GM12892 (cell line): ENCODE data around the gene AXIN2.

Experiments used
- POLR2A ChIP-seq: IDR thresholded peaks from 2 replicates; pipeline ENCODE4 v1.6.1; 2011; ENCODE audit warnings: low read depth, low read length, control low read depth
- POLR2AphosphoS5 ChIP-seq: IDR thresholded peaks from 2 replicates; pipeline ENCODE4 v1.6.1; 2011; ENCODE audit warnings: low read depth, low read length, control low read depth

DNA sequence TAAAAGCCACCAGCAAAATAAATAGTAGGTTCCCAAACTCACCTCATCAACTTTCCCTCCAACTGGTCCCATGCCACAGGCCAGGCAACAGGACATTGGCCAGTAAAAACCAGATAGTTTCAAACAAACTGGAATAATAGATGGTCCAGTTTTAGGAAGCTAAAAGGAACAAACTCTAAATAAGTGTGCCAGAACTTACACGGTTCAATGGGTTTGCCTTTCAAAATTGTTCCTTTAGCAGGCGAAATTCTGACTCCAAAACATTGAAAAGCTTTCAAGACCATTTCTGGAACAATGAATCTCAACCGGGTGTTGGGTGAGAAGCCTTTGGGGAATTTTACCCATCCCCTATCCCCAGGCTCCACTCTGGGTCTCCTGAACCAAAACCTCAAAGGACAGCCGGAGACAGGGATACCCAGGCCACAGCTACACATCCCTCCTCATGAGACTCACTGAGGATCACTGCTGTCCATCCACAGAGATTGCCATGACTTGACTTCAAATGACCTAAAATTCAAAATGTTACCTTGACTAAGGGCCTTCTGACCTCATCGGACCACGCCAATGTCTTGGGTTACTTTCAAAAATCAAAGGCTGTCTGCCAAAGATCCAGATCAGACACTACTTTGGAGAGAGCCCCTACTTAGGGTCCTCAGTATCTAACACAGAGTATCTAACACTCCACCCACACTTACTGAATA is 13.0 kb downstream of the AXIN2 start:
- TF ChIP-seq POLR2AphosphoS5 (no peak), POLR2A (no peak)
